Muscle layer of duodenum (tissue), 2 donors: ENCODE measurements around the gene CLASRP.

ENCODE experiments used
- H3K27ac ChIP-seq: one replicate; pipeline ENCODE4 v1.7.0; 2013; ENCODE audit warnings: mild to moderate bottlenecking, low read length
- H3K27me3 ChIP-seq: one replicate; pipeline ENCODE4 v1.7.0; 2013; ENCODE audit warnings: low read depth, mild to moderate bottlenecking, control low read depth, low read length
- H3K36me3 ChIP-seq, 2 donors: one replicate each; pipeline ENCODE4 v1.7.0; 2013; ENCODE audit warnings: low read length in 2 of 2, control low read depth in 1 of 2, mild to moderate bottlenecking in 1 of 2; ENCODE audit not compliant: insufficient read depth in 2 of 2, control insufficient read depth in 1 of 2
- H3K4me1 ChIP-seq, 2 donors: one replicate each; pipeline ENCODE4 v1.7.0; 2013; ENCODE audit warnings: low read length in 2 of 2, mild to moderate bottlenecking in 2 of 2, control low read depth in 1 of 2, moderate library complexity in 1 of 2; ENCODE audit not compliant: insufficient read depth in 2 of 2, control insufficient read depth in 1 of 2
- H3K4me3 ChIP-seq, 2 donors: one replicate each; pipeline ENCODE4 v1.7.0; 2013; ENCODE audit warnings: low read length in 2 of 2, low read depth in 1 of 2, mild to moderate bottlenecking in 1 of 2
- H3K9me3 ChIP-seq, 2 donors: one replicate each; pipeline ENCODE4 v1.7.0; 2013; ENCODE audit warnings: low read length in 2 of 2, control low read depth in 1 of 2, mild to moderate bottlenecking in 1 of 2; ENCODE audit not compliant: control insufficient read depth in 1 of 2
- donor health status: healthy.

The CLASRP gene

DNA sequence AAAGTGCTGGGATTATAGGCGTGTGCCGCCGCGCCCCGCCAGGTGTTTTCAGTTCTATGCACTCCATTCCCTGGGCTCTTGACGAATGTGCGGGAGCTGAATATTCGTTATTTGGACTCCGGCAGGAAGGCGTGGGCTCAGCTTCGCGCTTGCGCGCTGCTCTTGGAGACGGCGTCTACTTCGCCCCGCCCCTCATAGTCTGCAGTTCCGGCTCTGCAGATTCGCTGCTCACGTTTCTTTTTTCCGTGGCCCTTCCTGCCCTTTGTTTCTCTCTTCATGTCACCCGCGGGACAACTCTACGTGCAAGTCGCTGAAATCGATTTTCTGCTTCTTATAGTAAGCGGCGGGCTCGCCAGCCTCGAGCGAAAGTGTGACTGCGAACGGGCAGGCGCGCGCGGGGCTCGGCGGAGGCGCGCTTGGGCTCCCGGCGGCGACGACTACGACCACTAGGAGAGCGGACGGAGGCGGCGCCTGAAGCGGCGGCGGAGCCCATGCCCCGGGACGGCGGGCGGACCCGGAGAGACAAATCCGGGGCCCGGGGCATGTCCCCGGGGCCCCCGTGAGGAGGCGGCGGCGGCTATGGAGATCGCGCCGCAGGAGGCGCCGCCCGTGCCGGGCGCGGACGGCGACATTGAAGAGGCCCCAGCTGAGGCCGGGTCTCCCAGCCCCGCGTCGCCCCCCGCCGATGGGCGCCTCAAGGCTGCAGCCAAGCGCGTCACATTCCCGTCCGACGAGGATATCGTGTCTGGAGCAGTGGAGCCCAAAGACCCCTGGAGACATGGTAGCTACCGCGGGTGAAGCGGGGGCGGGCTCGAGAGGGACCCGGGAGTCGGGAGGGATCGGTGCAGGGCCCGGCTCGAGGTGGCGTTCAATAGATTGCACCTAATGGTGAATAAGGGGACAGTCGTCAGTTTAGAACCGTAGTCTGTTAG, 54.2 kb downstream of the CLASRP start, which contains the start of gene PPP1R37:
Gene PPP1R37, plus strand, starts transcription at position 433 of the 932 bp plus-strand sequence. Its CDS starts 147 bp downstream, at position 580.
- peak within 1 kb of the TSS; percentile 85 to 99 for H3K4me3 ChIP-seq
- peak within 1 kb of the TSS; percentile 94 for H3K27ac ChIP-seq
- no peaks in the 10 kb centered on the region for H3K9me3 ChIP-seq
- no peaks in the 10 kb centered on the region for H3K36me3 ChIP-seq
- H3K27me3 ChIP-seq = no peaks in the 10 kb centered on the region
- peaks cover 11 to 52% of the 10 kb centered on the region in 2 donors for H3K4me1 ChIP-seq

DNA sequence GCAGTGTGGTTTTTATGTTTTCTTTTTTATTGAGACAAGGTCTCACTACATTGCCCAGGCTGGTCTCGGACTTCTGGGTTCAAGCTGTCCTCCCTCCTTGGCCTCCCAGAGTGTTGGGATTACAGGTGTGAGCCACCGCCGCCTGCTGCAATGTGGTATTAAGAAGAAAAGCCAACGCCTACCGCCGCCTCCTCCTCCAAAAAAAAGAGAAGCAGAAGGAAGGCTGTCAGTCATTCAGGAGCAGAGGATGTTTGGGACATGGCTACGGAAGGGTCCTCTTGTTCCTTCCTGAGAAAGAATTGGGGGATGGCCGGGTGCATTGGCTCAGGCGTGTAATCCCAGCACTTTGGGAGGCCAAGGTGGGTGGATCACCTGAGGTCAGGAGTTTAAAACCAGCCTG, 55.3 kb downstream of the CLASRP start:
- peak overlapping the region; percentile 85 to 99 for H3K4me3 ChIP-seq
- H3K9me3 ChIP-seq = no peaks in the 10 kb centered on the region
- H3K36me3 ChIP-seq = no peaks in the 10 kb centered on the region
- H3K27me3 ChIP-seq = no peaks in the 10 kb centered on the region
- H3K4me1 ChIP-seq = peaks cover 18 to 63% of the 10 kb centered on the region in 2 donors
- no peak overlapping the region for H3K27ac ChIP-seq

DNA sequence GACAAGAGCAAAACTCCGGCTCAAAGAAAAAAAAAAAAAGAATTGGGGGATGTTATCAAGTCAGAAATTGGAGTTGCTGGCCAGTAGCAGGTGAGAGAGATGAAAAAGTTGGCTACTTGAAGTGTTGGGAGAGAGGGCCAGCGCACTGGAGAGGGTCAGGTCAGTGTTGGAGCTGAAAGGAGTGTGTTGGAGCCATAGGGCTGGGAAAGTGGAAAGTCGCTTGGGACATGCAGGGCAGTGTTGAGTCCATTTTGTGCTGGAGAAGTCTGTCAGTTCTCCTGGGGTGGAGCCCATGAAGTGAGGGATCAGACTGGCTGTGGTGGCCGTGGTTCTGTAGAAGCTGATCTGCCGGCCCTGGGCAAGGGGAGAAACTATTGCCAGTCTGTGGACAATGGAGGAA, 55.9 kb downstream of the CLASRP start:
- Histone ChIP-seq H3K9me3 (no peaks in the 10 kb centered on the region), H3K27me3 (no peaks in the 10 kb centered on the region), H3K4me3 (peak overlapping the region in 1 of 2 donors; percentile 99), H3K27ac (no peak overlapping the region), H3K36me3 (no peaks in the 10 kb centered on the region), H3K4me1 (peaks cover 20 to 67% of the 10 kb centered on the region in 2 donors)

DNA sequence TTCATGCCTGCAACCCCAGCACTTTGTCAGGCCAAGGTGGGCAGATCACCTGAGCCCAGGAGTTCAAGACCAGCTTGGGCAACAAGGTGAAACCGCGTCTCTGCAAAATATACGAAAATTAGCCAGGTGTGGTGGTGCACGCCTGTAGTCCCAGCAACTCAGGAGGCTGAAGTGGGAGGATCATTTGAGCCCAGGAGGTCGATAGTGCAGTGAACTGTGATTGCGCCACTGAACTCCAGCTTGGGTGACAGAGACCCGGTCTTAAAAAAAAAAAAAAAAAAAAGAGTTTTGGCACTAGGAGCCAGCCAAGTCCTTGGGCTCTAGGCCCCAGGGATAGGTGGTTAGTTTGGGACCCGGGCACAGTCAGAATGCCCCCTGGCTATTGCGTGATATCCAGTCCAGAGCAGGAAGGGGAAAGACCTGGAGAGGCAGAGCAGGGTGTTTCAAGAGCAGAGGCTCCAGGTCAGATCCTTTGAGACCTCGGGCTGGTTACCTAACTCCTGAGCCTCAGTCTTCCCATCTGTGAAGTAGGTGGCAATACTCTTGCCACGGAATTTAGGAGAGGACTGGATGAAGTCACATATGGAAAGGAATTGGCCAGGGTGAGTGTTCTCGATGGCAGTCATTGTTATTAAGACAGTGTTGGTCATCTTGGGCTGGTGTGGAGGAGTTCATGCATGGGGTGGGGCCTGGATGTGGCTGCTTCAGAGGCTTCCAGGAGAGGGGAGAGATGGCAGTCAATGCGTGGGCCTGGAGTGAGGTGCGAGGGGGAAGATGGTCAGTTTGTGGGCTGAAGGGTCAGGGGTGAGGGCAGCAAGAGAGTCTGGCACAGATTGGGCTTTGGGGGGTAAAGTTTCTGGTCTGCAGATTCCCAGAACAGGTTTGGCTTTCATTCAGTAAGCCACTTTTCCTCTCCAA, 56.9 kb downstream of the CLASRP start:
- no peaks in the 10 kb centered on the region for H3K9me3 ChIP-seq
- H3K4me3 ChIP-seq = no peak overlapping the region
- H3K27me3 ChIP-seq = no peaks in the 10 kb centered on the region
- H3K4me1 ChIP-seq = peaks cover 25 to 62% of the 10 kb centered on the region in 2 donors
- H3K27ac ChIP-seq = no peak overlapping the region
- H3K36me3 ChIP-seq = no peaks in the 10 kb centered on the region

DNA sequence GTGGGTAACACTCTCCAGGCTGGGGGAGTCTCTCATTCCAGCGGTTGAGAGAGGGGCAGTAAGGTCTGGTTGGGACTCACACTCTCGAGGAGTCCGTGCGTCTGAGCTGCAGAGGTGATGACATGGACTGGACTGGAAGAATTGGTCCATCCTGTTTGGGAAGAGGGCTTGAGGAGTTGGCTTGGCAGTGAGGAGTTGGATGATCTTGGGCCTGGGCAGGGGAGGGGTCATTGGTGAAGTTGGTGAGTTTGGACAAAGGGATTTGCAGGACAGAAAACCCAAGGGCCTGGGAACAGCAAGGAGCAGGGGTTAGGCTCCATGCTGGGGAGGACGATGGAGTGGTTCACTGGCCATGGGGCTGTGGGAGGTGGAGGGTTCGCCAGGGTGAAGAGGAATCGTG, 57.9 kb downstream of the CLASRP start:
- H3K27me3 ChIP-seq = no peaks in the 10 kb centered on the region
- no peak overlapping the region for H3K27ac ChIP-seq
- no peak overlapping the region for H3K4me3 ChIP-seq
- peaks cover 25 to 57% of the 10 kb centered on the region in 2 donors for H3K4me1 ChIP-seq
- H3K36me3 ChIP-seq = no peaks in the 10 kb centered on the region
- no peaks in the 10 kb centered on the region for H3K9me3 ChIP-seq

DNA sequence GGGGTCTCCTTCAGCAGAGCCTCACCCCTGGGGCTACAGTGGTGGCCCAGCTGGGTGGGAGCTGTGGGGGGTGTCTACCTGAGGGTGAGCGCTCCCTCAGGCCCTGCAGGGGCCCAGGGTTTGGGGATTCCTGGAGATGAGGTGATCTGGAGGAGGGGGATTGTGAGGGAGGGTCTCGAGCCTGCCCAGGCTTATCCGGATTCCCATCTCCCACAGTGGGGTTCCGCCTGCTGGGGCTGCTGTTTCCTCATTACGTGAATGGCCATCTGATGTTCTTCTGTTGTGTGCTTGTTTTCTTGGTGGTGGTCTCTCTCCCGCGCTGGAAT, 58.6 kb downstream of the CLASRP start:
- Histone ChIP-seq H3K9me3 (no peaks in the 10 kb centered on the region), H3K36me3 (no peaks in the 10 kb centered on the region), H3K4me1 (peaks cover 25 to 57% of the 10 kb centered on the region in 2 donors), H3K27ac (peak overlapping the region; percentile 52), H3K4me3 (no peak overlapping the region), H3K27me3 (no peaks in the 10 kb centered on the region)

DNA sequence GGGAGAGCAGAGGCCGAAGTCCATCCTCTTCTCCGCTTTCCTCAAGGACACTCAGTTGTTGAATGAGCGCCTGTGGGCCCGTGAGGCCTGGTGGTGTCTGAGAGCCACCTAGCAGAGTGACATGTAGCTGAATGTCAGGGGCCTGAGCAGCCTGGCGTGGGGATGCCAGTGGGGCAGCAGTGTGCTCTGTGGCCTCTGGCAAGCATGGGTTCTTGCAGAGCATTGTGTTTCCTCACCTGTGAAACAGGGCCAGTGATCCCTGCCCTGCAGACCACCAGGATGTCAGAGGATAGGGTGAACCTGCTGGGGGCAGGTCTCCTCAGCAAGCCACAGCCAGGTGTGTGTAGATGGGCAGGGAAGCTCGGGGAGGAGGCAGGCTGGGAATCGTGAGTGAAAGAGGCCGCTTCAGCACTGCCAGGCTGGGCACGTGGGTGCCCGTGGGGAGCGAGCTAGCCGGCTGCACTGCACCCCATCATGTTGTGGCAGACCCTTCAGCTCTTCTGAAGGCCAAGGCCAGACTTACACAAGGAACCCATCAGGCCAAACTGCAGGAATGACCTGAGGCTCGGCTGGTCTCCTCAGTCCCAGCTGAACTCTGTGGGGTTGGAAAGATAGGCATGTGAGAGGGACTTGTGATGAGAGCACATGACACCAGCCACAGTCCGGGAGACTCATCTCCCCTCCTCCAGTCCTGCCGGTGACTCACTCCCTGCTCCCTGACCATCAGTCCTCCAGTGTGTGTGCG, 59.1 kb downstream of the CLASRP start:
- no peaks in the 10 kb centered on the region for H3K27me3 ChIP-seq
- peak overlapping the region; percentile 52 for H3K27ac ChIP-seq
- H3K36me3 ChIP-seq = no peaks in the 10 kb centered on the region
- H3K4me3 ChIP-seq = peak overlapping the region in 1 of 2 donors; percentile 9
- H3K4me1 ChIP-seq = peaks cover 25 to 57% of the 10 kb centered on the region in 2 donors
- H3K9me3 ChIP-seq = no peaks in the 10 kb centered on the region

DNA sequence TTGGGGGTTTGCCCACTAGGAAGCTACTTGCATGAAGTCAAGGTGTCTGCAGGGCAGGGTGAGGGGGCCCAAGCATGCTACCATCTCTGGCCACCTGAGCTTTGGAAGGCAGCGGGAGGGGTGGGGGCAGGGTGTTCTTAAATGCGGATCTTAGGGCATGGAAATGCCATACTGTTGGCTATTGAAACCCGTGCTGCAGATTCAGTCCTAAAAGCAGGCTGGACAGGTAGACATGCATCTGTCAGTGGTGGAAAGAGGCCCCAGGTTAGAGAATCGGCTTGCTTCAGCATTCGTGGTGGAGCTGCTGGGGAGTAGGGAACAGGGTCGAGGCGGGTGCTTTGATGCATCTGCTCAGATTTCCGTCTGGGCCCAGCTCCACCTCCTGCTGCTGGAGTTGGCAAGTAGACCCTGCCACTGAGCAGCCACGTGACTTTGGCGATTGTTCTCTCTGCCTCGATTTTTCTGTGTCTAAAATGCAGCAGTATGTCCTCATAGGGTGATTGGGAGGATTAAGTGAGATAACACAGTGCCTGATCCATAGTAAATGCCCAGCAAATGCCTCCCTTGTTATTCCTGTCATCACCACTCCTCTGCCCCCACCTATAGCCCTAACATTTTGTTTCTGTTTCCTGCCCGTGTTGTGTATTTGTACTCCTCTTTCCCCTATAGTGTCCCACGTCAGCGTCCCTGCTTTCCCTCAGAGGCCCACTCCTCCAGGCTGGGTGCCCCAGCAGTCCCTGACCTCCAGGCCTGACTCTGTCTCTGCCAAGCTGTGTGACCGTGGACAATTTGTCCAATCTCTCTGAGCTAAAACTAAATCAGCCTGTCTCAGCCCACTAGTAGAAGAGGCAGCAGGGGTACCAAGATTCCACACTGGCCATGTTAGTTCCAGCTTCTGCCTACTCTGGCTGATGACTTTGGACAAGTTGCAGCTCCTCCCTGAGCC, 59.9 kb downstream of the CLASRP start:
- H3K4me3 ChIP-seq = peak overlapping the region in 1 of 2 donors; percentile 9
- H3K27me3 ChIP-seq = no peaks in the 10 kb centered on the region
- H3K9me3 ChIP-seq = no peaks in the 10 kb centered on the region
- peak overlapping the region; percentile 19 for H3K27ac ChIP-seq
- no peaks in the 10 kb centered on the region for H3K36me3 ChIP-seq
- H3K4me1 ChIP-seq = peaks cover 27 to 56% of the 10 kb centered on the region in 2 donors

DNA sequence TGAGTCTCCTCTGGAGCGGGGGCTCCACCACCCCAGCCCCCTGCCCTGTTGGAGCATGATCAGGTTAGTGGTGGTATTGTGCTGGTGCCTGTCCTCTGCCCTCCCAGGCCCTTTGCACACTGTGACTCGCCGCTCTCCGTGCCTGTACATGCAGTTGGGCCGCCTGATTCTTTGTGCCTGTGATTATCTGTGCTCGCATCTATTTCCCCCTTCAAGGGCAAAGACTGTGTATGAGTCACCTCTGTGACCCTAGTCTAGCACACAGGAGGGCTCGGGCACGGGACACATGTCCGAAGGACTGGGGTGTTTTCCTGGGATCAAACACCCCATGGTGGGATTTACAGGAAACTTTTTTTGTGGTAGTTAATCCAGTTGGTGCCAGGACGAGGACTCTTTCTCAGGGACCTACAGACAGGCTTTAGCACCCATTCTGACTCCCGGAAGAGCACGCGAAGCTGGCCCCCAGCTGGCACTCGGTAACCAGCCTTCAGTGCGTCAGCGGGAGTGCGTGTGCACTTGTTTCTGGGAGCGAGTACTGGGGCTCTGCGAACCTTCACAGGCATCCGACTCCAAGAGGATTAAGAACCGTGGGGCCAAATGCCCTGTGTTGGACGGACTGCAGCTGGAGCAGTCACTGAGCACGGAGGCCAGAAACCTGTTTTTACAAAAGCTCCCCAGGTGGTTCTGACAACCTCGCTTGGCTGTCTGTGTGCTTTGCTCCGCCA, 60.8 kb downstream of the CLASRP start:
- peak overlapping the region; percentile 19 for H3K27ac ChIP-seq
- no peaks in the 10 kb centered on the region for H3K27me3 ChIP-seq
- H3K9me3 ChIP-seq = no peaks in the 10 kb centered on the region
- H3K4me3 ChIP-seq = no peak overlapping the region
- H3K4me1 ChIP-seq = peaks cover 28 to 56% of the 10 kb centered on the region in 2 donors
- H3K36me3 ChIP-seq = no peaks in the 10 kb centered on the region
